GM12878 (cell line): ENCODE results near the gene LYSMD2. TPM values are rescaled to one million over a fixed set of nuclear protein-coding genes. Genes with fewer than 3 reads are reported as not detected.
A peak's percentile ranks its signal among the peaks of the same experiment; 100 is the strongest.

Source experiments
- ATAC-seq: fragments of 200-7000 bp; cut with Tn5 transposase; 3 replicates; pipeline ENCODE4 v1.9.1; 2020; ENCODE audit warnings: mild to moderate bottlenecking, moderate library complexity
- BruUV-seq: library from RNA; stranded (reverse); fragments of 400-500 nt; replicated peaks from 2 replicates; lab custom pipeline; 2021; lab: Mats Ljungman, UMichigan
- CTCF ChIA-PET: fragments of 300-600 bp; sonication (Branson Sonifier 250); formaldehyde crosslinking; extraction: SDS; loops from one replicate; lab custom pipeline; 2021; ENCODE audit warnings: inconsistent platforms; lab: Yijun Ruan, JAX
- POLR2A ChIA-PET: fragments of 350-600 bp; formaldehyde crosslinking; extraction: SDS; loops from one replicate; lab custom pipeline; 2021; ENCODE audit warnings: inconsistent platforms; lab: Charles Lee
- RAD21 ChIA-PET: fragments of 300-600 bp; sonication (Branson Sonifier 250); formaldehyde crosslinking; loops from one replicate; lab custom pipeline; 2023; ENCODE audit warnings: antibody characterized with exemption; ENCODE audit not compliant: unreplicated experiment; lab: Charles Lee
- SMC1A ChIA-PET: fragments of 300-600 bp; sonication (Branson Sonifier 250); formaldehyde crosslinking; loops from one replicate; lab custom pipeline; 2023; ENCODE audit not compliant: unreplicated experiment, uncharacterized antibody; lab: Charles Lee
- DNase-seq: peaks from one replicate; pipeline ENCODE4 v3.0.0-alpha.2; 2011; ENCODE audit warnings: low read depth, low spot score
- FAIRE-seq: peaks from 3 replicates; lab custom pipeline; 2011; peaks lifted over from hg19 to GRCh38; lab: Jason Lieb, UNC
- H2AFZ ChIP-seq: 2 replicates; pipeline ENCODE4 v1.6.0; 2011; ENCODE audit warnings: low read depth, low read length, control low read depth; ENCODE audit not compliant: control insufficient read depth
- H3K27ac ChIP-seq: 2 replicates; pipeline ENCODE4 v1.5.1; 2011; ENCODE audit warnings: control low read depth; ENCODE audit not compliant: control insufficient read depth, insufficient read depth
- H3K27me3 ChIP-seq, 2 experiments: replicated peaks in 1 of 2; 2 replicates each; pipeline versions ENCODE4 v1.6.0 to v1.6.1; 2011; ENCODE audit warnings: low read length in 1 of 2; ENCODE audit not compliant: control insufficient read depth in 2 of 2, insufficient read depth in 2 of 2
- H3K36me3 ChIP-seq, 2 experiments: 2 replicates each; pipeline ENCODE4 v1.5.1; 2011; ENCODE audit warnings: low read length in 1 of 2; ENCODE audit not compliant: control insufficient read depth in 2 of 2, insufficient read depth in 2 of 2
- H3K4me1 ChIP-seq: 2 replicates; pipeline ENCODE4 v1.6.1; 2011; ENCODE audit warnings: mild to moderate bottlenecking, low read length, moderate library complexity, mixed read lengths; ENCODE audit not compliant: control insufficient read depth, insufficient read depth
- H3K4me2 ChIP-seq: 2 replicates; pipeline ENCODE4 v1.6.0; 2011; ENCODE audit warnings: control low read depth; ENCODE audit not compliant: control insufficient read depth, insufficient read depth
- H3K4me3 ChIP-seq: fragments of 200-600 bp; sonication (generic); 2 replicates; pipeline ENCODE4 v1.5.1; 2016
- H3K79me2 ChIP-seq: 2 replicates; pipeline ENCODE4 v1.6.0; 2011; ENCODE audit warnings: low read length; ENCODE audit not compliant: control insufficient read depth, insufficient read depth
- H3K9ac ChIP-seq: 2 replicates; pipeline ENCODE4 v1.8.0; 2011; ENCODE audit warnings: low read length, control low read depth, mixed read lengths; ENCODE audit not compliant: control insufficient read depth, insufficient read depth
- H3K9me3 ChIP-seq: replicated peaks from 3 replicates; pipeline ENCODE4 v1.5.1; 2011; ENCODE audit warnings: mild to moderate bottlenecking, low read length; ENCODE audit not compliant: control insufficient read depth, insufficient read depth
- H4K20me1 ChIP-seq: 2 replicates; pipeline ENCODE4 v1.6.0; 2011; ENCODE audit not compliant: control insufficient read depth, insufficient read depth
- SPI1 ChIP-seq: IDR thresholded peaks from 2 replicates; pipeline ENCODE4 v1.6.1; 2011; ENCODE audit warnings: low read depth, mild to moderate bottlenecking, low read length, moderate library complexity, borderline replicate concordance; ENCODE audit not compliant: insufficient read depth
- WGBS: methylation state at CpG from one replicate; pipeline ENCODE4 v1.1.6; 2016; ENCODE audit warnings: low lambda C conversion rate; ENCODE audit not compliant: insufficient replicate concordance, insufficient coverage; ENCODE audit errors: missing lambda C conversion rate; 5-methylcytosine and 5-hydroxymethylcytosine counted together
- in situ Hi-C: fragments of 300-500 bp; cut with MboI; formaldehyde crosslinking; loops from 9 replicates; pipeline ENCODE4 v1.14.3; 2018; ENCODE audit warnings: mixed read lengths
- intact Hi-C: fragments of 100-400 bp; cut with micrococcal nuclease; formaldehyde crosslinking; loops from one replicate; pipeline ENCODE4 v1.14.2; 2022; ENCODE audit not compliant: unreplicated experiment
- polyA plus RNA-seq, 11 experiments: library from polyadenylated mRNA; depleted of rRNA in 4 of 11; unstranded in 6 of 11; stranded (reverse) in 5 of 11; fragments of >200 nt; fragmentation: Nextera tagmentation in 4 of 11; fragmentation: Illumina TruSeq in 1 of 11; extraction: Ambion mirVana in 4 of 11; extraction: Trizol in 1 of 11; gene quantifications; 1 replicate in 1 of 11; 2 replicates in 10 of 11; pipeline versions ENCODE4 v1.2.1 to v1.2.3, GENCODE V29; 2011 to 2016; ENCODE audit warnings: inconsistent platforms in 2 of 11, missing spikeins in 2 of 11, low read depth in 1 of 11
- total RNA-seq, 4 experiments: library from RNA; depleted of rRNA in 3 of 4; stranded (reverse); fragments of >200 nt in 3 of 4; fragmentation: Illumina TruSeq in 1 of 4; extraction: Trizol in 1 of 4; gene quantifications; 2 replicates each; pipeline versions ENCODE4 v1.2.1 to v1.2.3, GENCODE V29; 2013 to 2021
- TF ChIP-seq, protein P1 (sequence below): fragments of 150-350 bp; IDR thresholded peaks from 2 replicates; pipeline ENCODE4 v1.6.1; 2016; ENCODE audit warnings: low read depth, low read length

The LYSMD2 gene
- total and polyA plus RNA-seq, 10 of the 15 experiments (the other 5 are each of a cell fraction or from before 2014, with no cell fraction given) = 30.5 to 61.3 (median 45.4) TPM

DNA sequence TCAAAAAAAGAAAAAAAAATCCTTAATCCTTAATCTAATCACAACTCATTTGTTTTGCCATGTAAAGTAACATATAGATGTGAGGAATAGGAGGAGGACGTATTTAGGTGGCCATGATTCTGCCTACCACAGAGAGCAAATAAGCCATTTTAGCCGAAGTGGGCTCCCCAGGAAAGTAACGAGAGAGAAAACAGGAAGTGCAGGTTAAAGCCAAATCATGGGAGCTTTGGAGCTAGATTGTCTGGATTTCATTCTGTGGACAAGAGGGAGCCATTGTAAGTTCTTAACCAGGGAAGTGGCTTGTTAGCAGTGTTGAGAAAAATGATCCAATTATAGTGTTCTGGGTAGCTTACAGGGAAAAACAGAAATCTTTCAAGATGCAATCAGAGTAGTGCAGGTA is 23.4 kb upstream of the LYSMD2 start:
- FAIRE-seq (no peak), ATAC-seq (no peak), DNase-seq (no peak)
- H3K27ac ChIP-seq = no peak overlapping the region
- H2AFZ ChIP-seq = peak overlapping the region; percentile 7; the same call in 1 of the 2 replicates
- ChIA-PET CTCF (interaction anchor here (0.7 to 3.8 kb wide), 7 partner anchors 9 to 225 kb away, joined by 3 to 21 read pairs (median 4); no protein-coding TSS in a partner anchor), SMC1A (interaction anchor here (0.8 to 1.8 kb wide), 4 partner anchors 9 to 111 kb away, joined by 3 to 7 read pairs (median 4); no protein-coding TSS in a partner anchor), RAD21 (no interaction called here), POLR2A (no interaction called here)
- no peaks in the 10 kb centered on the region for H4K20me1 ChIP-seq
- intact Hi-C loops = no loop called here
- H3K27me3 ChIP-seq = no peaks in the 10 kb centered on the region
- in situ Hi-C loops = no loop called here
- no peaks in the 10 kb centered on the region for H3K36me3 ChIP-seq
- no peak overlapping the region for H3K4me3 ChIP-seq
- H3K79me2 ChIP-seq = no peaks in the 10 kb centered on the region
- H3K4me1 ChIP-seq = no peaks in the 10 kb centered on the region
- no peak overlapping the region for H3K9ac ChIP-seq
- WGBS = 64% methylated on average over 3 of the region's 3 CpGs
- H3K9me3 ChIP-seq = no peaks in the 10 kb centered on the region
- no peak overlapping the region for H3K4me2 ChIP-seq
- TF ChIP-seq, protein P1, sequence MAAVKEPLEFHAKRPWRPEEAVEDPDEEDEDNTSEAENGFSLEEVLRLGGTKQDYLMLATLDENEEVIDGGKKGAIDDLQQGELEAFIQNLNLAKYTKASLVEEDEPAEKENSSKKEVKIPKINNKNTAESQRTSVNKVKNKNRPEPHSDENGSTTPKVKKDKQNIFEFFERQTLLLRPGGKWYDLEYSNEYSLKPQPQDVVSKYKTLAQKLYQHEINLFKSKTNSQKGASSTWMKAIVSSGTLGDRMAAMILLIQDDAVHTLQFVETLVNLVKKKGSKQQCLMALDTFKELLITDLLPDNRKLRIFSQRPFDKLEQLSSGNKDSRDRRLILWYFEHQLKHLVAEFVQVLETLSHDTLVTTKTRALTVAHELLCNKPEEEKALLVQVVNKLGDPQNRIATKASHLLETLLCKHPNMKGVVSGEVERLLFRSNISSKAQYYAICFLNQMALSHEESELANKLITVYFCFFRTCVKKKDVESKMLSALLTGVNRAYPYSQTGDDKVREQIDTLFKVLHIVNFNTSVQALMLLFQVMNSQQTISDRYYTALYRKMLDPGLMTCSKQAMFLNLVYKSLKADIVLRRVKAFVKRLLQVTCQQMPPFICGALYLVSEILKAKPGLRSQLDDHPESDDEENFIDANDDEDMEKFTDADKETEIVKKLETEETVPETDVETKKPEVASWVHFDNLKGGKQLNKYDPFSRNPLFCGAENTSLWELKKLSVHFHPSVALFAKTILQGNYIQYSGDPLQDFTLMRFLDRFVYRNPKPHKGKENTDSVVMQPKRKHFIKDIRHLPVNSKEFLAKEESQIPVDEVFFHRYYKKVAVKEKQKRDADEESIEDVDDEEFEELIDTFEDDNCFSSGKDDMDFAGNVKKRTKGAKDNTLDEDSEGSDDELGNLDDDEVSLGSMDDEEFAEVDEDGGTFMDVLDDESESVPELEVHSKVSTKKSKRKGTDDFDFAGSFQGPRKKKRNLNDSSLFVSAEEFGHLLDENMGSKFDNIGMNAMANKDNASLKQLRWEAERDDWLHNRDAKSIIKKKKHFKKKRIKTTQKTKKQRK = no peak
- peak; percentile 72; the same call in 1 of the 2 replicates for TF ChIP-seq SPI1
- BruUV-seq = no TSS peak
